ENCODE results near the gene PHF5A.

PHF5A gene

DNA sequence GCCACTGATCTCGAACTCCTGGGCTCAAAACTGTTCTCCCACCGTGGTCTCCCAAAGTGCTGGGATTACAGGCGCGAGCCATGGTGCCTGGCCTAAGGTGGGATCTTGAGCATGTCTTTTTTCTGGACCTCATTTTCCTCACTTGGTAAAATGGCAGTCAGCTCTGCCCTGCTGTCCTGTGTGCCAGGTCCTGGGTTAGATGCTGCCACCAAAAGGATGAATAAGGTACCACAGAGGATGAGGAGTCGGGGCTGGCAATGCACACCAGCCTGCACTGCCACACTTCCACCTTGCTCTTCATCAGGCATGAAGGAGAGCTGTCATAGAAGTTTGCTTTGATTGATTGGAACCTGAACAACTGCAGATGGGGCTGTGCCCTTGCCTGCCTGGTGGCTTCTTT is 32.7 kb upstream of the PHF5A start:
- TF ChIP-seq, protein P1, sequence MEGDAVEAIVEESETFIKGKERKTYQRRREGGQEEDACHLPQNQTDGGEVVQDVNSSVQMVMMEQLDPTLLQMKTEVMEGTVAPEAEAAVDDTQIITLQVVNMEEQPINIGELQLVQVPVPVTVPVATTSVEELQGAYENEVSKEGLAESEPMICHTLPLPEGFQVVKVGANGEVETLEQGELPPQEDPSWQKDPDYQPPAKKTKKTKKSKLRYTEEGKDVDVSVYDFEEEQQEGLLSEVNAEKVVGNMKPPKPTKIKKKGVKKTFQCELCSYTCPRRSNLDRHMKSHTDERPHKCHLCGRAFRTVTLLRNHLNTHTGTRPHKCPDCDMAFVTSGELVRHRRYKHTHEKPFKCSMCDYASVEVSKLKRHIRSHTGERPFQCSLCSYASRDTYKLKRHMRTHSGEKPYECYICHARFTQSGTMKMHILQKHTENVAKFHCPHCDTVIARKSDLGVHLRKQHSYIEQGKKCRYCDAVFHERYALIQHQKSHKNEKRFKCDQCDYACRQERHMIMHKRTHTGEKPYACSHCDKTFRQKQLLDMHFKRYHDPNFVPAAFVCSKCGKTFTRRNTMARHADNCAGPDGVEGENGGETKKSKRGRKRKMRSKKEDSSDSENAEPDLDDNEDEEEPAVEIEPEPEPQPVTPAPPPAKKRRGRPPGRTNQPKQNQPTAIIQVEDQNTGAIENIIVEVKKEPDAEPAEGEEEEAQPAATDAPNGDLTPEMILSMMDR (IDR thresholded peaks at IDR 0.05; ENCODE audit: control insufficient read depth, extremely low read depth, insufficient read depth) = peak; percentile 42; the same call in 1 of the 2 replicates
- DNase-seq (ENCODE audit: low read depth) = no peak
- no peak overlapping the region for H3K4me3 ChIP-seq (ENCODE audit: low read depth, low read length)

DNA sequence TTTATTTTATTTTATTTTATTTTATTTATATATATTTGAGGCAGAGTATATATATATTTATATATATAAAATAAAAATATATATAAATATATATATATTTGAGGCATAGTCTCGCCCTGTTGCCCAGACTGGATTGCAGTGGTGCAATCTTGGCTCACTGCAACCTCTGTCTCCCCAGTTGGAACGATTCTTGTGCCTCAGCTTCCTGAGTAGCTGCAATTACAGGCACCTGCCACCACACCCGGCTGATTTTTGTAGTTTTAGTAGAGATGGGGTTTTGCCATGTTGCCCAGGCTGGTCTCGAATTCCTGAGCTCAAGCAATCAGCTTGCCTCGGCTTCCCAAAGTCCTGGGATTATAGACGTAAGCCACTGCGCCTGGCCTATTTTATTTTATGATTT is 31.8 kb upstream of the PHF5A start:
- no peak overlapping the region for H3K4me3 ChIP-seq (ENCODE audit: low read depth, low read length)
- TF ChIP-seq, protein P1 (IDR thresholded peaks at IDR 0.05; ENCODE audit: control insufficient read depth, extremely low read depth, insufficient read depth) = no peak
- no peak for DNase-seq (ENCODE audit: low read depth)

DNA sequence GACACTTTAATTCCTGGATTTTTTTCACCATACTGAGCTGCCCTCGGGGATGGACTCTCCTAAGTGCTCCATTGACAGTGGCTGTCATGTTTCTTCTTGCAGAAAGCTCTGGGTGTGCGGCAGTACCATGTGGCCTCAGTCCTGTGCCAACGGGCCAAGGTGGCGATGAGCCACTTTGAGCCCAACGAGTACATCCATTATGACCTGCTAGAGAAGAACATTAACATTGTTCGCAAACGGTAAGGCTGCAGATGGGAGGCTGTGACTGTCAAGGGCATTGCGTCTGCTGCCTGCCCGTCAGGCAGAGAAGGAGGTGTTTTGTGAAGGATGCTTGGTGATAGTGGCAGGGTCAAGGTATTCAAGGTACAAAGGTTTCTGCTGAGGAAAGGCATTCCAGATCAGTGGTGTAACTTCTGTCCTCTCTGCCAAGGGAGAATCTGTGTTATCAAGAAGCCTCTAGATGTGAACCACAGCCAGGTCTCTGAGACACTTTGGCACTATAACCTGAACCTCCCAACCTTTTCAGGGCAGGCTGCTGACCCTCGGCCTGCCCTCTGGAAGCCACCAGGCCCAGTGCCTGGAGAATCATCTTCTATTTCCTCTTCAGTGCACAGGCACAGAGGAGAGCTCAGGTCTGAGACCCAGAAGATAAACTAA is 31.3 kb upstream of the PHF5A start:
- TF ChIP-seq, protein P1 (IDR thresholded peaks at IDR 0.05; ENCODE audit: control insufficient read depth, extremely low read depth, insufficient read depth) = no peak

DNA sequence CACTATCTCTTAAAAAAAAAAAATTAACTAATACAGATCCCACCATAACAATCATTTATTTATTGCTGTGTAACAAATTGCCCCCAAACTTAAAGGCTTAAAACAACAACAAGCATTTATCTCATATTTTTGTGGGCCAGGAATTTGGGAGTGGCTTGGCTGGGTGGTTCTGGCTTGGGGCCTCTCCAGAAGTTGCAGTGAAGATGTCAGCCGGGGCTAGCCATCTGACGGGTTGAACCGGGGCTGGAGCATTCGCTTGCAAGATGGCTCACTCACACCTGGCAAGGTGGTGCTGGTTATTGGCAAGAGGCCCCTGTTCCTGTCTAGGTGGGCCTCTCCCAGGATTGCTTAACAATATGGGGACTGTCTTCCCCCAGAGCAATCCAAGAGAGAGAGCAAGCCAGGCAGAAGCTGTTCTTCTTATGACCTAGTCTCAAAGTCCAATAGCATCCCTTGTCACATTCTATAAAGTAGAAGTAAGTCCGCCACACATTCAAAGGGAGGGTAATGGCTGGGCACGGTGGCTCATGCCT is 29.9 kb upstream of the PHF5A start:
- DNase-seq (ENCODE audit: low read depth) = no peak
- TF ChIP-seq, protein P1 (IDR thresholded peaks at IDR 0.05; ENCODE audit: control insufficient read depth, extremely low read depth, insufficient read depth) = no peak
- no peak overlapping the region for H3K4me3 ChIP-seq (ENCODE audit: low read depth, low read length)

More for the DNA sequence above, 31.3 kb upstream of the PHF5A start:
- H3K4me3 ChIP-seq (ENCODE audit: low read depth, low read length) = no peak overlapping the region
- DNase-seq (ENCODE audit: low read depth) = no peak

DNA sequence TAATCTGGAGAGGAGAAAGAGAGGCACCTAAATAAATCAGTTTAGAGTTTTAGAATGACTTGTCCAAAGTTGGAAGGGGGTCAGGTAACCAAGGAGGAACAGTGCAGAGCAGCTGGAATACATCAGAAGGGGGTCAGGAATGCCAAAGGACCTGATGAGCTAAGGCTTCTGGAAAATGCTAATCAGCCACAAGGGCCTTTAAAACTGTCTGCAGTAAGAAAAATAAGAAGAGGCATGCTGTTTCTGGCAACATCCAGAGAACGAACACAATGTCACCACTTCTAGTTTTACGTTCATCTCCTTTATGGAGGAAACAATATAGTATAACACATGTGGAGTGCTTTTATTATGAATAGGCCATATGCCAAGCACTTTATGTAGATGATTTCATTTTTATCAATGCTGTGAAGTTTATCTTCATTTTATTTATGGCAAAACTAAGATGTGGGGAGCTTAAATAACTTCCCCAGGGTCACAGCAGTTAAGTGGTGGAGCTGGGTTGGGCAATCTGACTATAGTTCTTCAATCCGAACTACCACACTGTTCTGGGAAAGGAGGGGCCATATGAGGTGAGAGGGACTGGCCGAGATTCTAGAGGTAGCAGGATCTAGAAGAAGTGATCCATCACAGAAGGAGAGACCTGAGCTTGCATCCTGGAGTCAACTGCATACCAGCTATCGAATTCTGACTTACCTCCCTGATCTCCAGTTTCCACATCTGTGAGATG is 23.0 kb upstream of the PHF5A start:
- DNase-seq (ENCODE audit: low read depth) = no peak
- TF ChIP-seq, protein P1 (IDR thresholded peaks at IDR 0.05; ENCODE audit: control insufficient read depth, extremely low read depth, insufficient read depth) = no peak
- no peak overlapping the region for H3K4me3 ChIP-seq (ENCODE audit: low read depth, low read length)

DNA sequence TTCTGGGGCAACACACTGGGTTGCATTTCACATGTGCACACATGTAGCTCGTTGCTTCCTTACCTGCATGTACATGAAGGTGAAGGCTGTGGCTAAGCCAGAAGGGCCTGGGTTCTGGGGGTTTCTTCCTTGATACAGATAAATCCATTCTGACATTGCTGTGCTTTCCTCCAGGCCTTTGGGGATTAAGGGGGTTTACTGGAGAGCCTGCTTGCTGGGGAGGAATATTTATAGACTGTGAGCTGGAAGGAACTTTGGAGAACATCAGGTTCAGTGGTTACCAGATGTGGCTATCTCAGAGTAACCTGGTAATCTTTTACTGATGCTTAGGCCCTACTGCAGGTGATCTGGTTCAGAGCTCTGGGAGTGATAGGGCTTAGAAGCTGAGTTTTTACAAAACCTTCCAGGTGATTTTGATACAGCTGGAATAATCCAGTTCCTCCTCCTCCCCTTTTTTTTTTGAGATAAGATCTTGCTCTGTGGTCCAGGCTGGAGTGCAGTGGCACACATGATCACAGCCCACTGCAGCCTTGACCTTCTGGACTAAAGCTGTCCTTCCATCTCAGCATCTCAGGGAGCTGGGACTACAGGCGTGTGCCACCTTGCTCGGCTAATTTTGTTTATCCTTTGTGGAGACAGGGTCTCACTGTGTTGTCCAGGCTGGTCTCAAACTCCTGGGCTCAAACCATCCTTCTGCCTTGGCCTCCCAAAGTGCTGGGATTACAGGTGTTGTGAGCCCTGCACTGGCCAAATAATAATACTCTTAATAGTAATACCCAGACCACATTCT is 20.3 kb upstream of the PHF5A start:
- no peak for DNase-seq (ENCODE audit: low read depth)
- no peak overlapping the region for H3K4me3 ChIP-seq (ENCODE audit: low read depth, low read length)
- TF ChIP-seq, protein P1 (IDR thresholded peaks at IDR 0.05; ENCODE audit: control insufficient read depth, extremely low read depth, insufficient read depth) = no peak

All from LNCaP clone FGC (cell line).